Fibroblast of gingiva (primary cell): ENCODE measurements around the gene TET1.
"Not testable (repeated sequence)": the region's sequence is repeated elsewhere in the genome, so short reads cannot be mapped to it uniquely, and the experiment has no call there.

Experiments
- DNase-seq: peaks from one replicate; pipeline ENCODE4 v3.0.0-alpha.2; 2011; ENCODE audit warnings: low read depth

The TET1 gene

GRCh38 chr10:68611227-68611626 lies 51.1 kb downstream of the TET1 start:
- DNase-seq, result no peak

- DNase-seq, result not testable (repeated sequence)
Observed at GRCh38 chr10:68613974-68614373, 53.8 kb downstream of the TET1 start.

GRCh38 chr10:68617691-68618090 lies 57.6 kb downstream of the TET1 start:
- DNase-seq, result not testable (repeated sequence)

GRCh38 chr10:68618234-68618633 lies 58.1 kb downstream of the TET1 start:
- DNase-seq, result no peak

- DNase-seq, result no peak
Observed at GRCh38 chr10:68619595-68619994, 59.5 kb downstream of the TET1 start.

GRCh38 chr10:68625316-68625921 lies 65.3 kb downstream of the TET1 start:
- no peak for DNase-seq

GRCh38 chr10:68628576-68629127 lies 68.5 kb downstream of the TET1 start:
- no peak for DNase-seq

GRCh38 chr10:68632271-68632560 lies 72.1 kb downstream of the TET1 start:
- DNase-seq, result not testable (repeated sequence)

- DNase-seq, result no peak
Observed at GRCh38 chr10:68633281-68633680, 73.1 kb downstream of the TET1 start.

- peak; percentile 14 for DNase-seq
Observed at GRCh38 chr10:68633816-68634466, 73.8 kb downstream of the TET1 start.

- no peak for DNase-seq
Observed at GRCh38 chr10:68636335-68636734, 76.2 kb downstream of the TET1 start.

GRCh38 chr10:68643550-68643949 lies 83.4 kb downstream of the TET1 start:
- not testable (repeated sequence) for DNase-seq

- DNase-seq, result peak; percentile 82
Observed at GRCh38 chr10:68647672-68648341, 87.7 kb downstream of the TET1 start.

GRCh38 chr10:68655620-68656126 lies 95.5 kb downstream of the TET1 start:
- DNase-seq, result no peak

- DNase-seq, result peak; percentile 70
Observed at GRCh38 chr10:68665841-68666240, 105.7 kb downstream of the TET1 start.

- DNase-seq, result peak; percentile 87
Observed at GRCh38 chr10:68666280-68666760, 106.2 kb downstream of the TET1 start.

- DNase-seq, result no peak
Observed at GRCh38 chr10:68668231-68668630, 108.1 kb downstream of the TET1 start.

GRCh38 chr10:68668972-68669371 lies 108.8 kb downstream of the TET1 start:
- no peak for DNase-seq

GRCh38 chr10:68684413-68684812 lies 124.3 kb downstream of the TET1 start:
- no peak for DNase-seq

GRCh38 chr10:68696018-68696417 lies 135.9 kb downstream of the TET1 start:
- no peak for DNase-seq

GRCh38 chr10:68697106-68697505 lies 137.0 kb downstream of the TET1 start:
- no peak for DNase-seq

GRCh38 chr10:68700197-68700596 lies 140.1 kb downstream of the TET1 start:
- DNase-seq, result no peak

- no peak for DNase-seq
Observed at GRCh38 chr10:68705548-68705947, 145.4 kb downstream of the TET1 start.
